SH-SY5Y (cell line): Measurements from ENCODE around the gene ARHGAP26.

ENCODE experiments used
- GATA2 ChIP-seq: IDR thresholded peaks from 2 replicates; pipeline ENCODE4 v1.6.1; 2011; ENCODE audit warnings: mild to moderate bottlenecking, low read depth, low read length
- GATA3 ChIP-seq: IDR thresholded peaks from 2 replicates; pipeline ENCODE4 v1.6.1; 2011; ENCODE audit warnings: low read depth, mild to moderate bottlenecking, low read length, moderate library complexity

- TF ChIP-seq GATA3, result no peak
- no peak for TF ChIP-seq GATA2
Observed at GRCh38 chr5:142803428-142804125, 33.4 kb downstream of the ARHGAP26 start.
